Hepatocyte (in vitro differentiated cells): ENCODE results near the gene HOOK1. TPM values are rescaled to one million over a fixed set of nuclear protein-coding genes. Genes with fewer than 3 reads are reported as not detected.

Experiments used
- DNase-seq: peaks from one replicate; pipeline ENCODE4 v3.0.0-alpha.2; 2016; ENCODE audit warnings: low spot score
- H2AFZ ChIP-seq: fragments of 200-600 bp; sonication (generic); 2 replicates; pipeline ENCODE4 v1.6.0; 2016; ENCODE audit warnings: antibody characterized with exemption, mild to moderate bottlenecking
- H3K27ac ChIP-seq: fragments of 200-600 bp; sonication (generic); 2 replicates; pipeline ENCODE4 v1.5.1; 2016; ENCODE audit warnings: mild to moderate bottlenecking
- H3K27me3 ChIP-seq: fragments of 200-600 bp; sonication (generic); 2 replicates; pipeline ENCODE4 v1.6.1; 2016
- H3K36me3 ChIP-seq: fragments of 200-600 bp; sonication (generic); replicated peaks from 2 replicates; pipeline ENCODE4 v1.5.1; 2016; ENCODE audit warnings: low read depth; ENCODE audit not compliant: insufficient read depth
- H3K4me1 ChIP-seq: fragments of 200-600 bp; sonication (generic); 2 replicates; pipeline ENCODE4 v1.5.1; 2016; ENCODE audit warnings: mild to moderate bottlenecking, moderate library complexity; ENCODE audit not compliant: insufficient read depth
- H3K4me2 ChIP-seq: fragments of 200-600 bp; sonication (generic); 2 replicates; pipeline ENCODE4 v1.6.0; 2016
- H3K4me3 ChIP-seq: fragments of 200-600 bp; sonication (generic); 2 replicates; pipeline ENCODE4 v1.5.1; 2016; ENCODE audit warnings: mild to moderate bottlenecking
- H3K79me2 ChIP-seq: fragments of 200-600 bp; sonication (generic); 2 replicates; pipeline ENCODE4 v1.6.0; 2017; ENCODE audit warnings: mild to moderate bottlenecking
- H3K9me2 ChIP-seq: fragments of 200-600 bp; sonication (generic); replicated peaks from 2 replicates; pipeline ENCODE4 v1.6.0; 2017; ENCODE audit warnings: mild to moderate bottlenecking; ENCODE audit not compliant: insufficient read depth
- H3K9me3 ChIP-seq: fragments of 200-600 bp; sonication (generic); 2 replicates; pipeline ENCODE4 v1.5.1; 2016; ENCODE audit warnings: low read depth, mild to moderate bottlenecking
- H4K20me1 ChIP-seq: fragments of 200-600 bp; sonication (generic); 2 replicates; pipeline ENCODE4 v1.6.0; 2016; ENCODE audit warnings: mild to moderate bottlenecking; ENCODE audit not compliant: insufficient read depth, poor library complexity, severe bottlenecking
- EZH2 ChIP-seq: fragments of 200-600 bp; sonication (generic); IDR thresholded peaks from 2 replicates; pipeline ENCODE4 v1.6.1; 2016; ENCODE audit warnings: antibody characterized with exemption, mild to moderate bottlenecking, borderline replicate concordance
- EZH2phosphoT487 ChIP-seq: fragments of 200-600 bp; sonication (generic); IDR thresholded peaks from one replicate; pipeline ENCODE4 v1.6.1; 2018; ENCODE audit warnings: antibody characterized with exemption, mild to moderate bottlenecking, low read depth, moderate library complexity; ENCODE audit not compliant: unreplicated experiment, severe bottlenecking
- WGBS: methylation state at CpG from one replicate; pipeline ENCODE4 v1.1.6; 2016; ENCODE audit warnings: low lambda C conversion rate; ENCODE audit errors: missing lambda C conversion rate; 5-methylcytosine and 5-hydroxymethylcytosine counted together
- polyA plus RNA-seq: library from polyadenylated mRNA; unstranded; fragments of >200 nt; fragmentation: Nextera tagmentation; extraction: Ambion mirVana; gene quantifications from 2 replicates; pipeline ENCODE4 v1.2.1, GENCODE V29; 2016
- total RNA-seq: library from RNA; depleted of rRNA; stranded (reverse); fragments of >200 nt; gene quantifications from 2 replicates; pipeline ENCODE4 v1.2.3, GENCODE V29; 2014
- TF ChIP-seq, protein P1 (sequence below): fragments of 200-600 bp; sonication (generic); IDR thresholded peaks from 2 replicates; pipeline ENCODE4 v1.5.1; 2016; ENCODE audit warnings: antibody characterized with exemption, mild to moderate bottlenecking; ENCODE audit not compliant: poor library complexity

The HOOK1 gene
- total and polyA plus RNA-seq, 2 experiments from 2014 or later, result 12.8 to 36.8 TPM

GRCh38 chr1:59767119-59767518 is 47.6 kb upstream of the HOOK1 start:
- Histone ChIP-seq H3K79me2 (no peaks in the 10 kb centered on the region), H3K4me3 (no peak overlapping the region), H3K9me2 (no peaks in the 10 kb centered on the region), H3K4me1 (peaks cover 19% of the 10 kb centered on the region), H2AFZ (no peak overlapping the region), H3K4me2 (no peak overlapping the region), H4K20me1 (no peaks in the 10 kb centered on the region), H3K36me3 (no peaks in the 10 kb centered on the region), H3K9me3 (no peaks in the 10 kb centered on the region), H3K27ac (peak overlapping the region; percentile 31), H3K27me3 (no peaks in the 10 kb centered on the region)
- TF ChIP-seq, protein P1, sequence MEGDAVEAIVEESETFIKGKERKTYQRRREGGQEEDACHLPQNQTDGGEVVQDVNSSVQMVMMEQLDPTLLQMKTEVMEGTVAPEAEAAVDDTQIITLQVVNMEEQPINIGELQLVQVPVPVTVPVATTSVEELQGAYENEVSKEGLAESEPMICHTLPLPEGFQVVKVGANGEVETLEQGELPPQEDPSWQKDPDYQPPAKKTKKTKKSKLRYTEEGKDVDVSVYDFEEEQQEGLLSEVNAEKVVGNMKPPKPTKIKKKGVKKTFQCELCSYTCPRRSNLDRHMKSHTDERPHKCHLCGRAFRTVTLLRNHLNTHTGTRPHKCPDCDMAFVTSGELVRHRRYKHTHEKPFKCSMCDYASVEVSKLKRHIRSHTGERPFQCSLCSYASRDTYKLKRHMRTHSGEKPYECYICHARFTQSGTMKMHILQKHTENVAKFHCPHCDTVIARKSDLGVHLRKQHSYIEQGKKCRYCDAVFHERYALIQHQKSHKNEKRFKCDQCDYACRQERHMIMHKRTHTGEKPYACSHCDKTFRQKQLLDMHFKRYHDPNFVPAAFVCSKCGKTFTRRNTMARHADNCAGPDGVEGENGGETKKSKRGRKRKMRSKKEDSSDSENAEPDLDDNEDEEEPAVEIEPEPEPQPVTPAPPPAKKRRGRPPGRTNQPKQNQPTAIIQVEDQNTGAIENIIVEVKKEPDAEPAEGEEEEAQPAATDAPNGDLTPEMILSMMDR, result no peak
- no peak for TF ChIP-seq EZH2
- TF ChIP-seq EZH2phosphoT487, result no peak
- DNase-seq, result no peak
- WGBS, result 39% methylated on average over 2 of the region's 2 CpGs

DNA sequence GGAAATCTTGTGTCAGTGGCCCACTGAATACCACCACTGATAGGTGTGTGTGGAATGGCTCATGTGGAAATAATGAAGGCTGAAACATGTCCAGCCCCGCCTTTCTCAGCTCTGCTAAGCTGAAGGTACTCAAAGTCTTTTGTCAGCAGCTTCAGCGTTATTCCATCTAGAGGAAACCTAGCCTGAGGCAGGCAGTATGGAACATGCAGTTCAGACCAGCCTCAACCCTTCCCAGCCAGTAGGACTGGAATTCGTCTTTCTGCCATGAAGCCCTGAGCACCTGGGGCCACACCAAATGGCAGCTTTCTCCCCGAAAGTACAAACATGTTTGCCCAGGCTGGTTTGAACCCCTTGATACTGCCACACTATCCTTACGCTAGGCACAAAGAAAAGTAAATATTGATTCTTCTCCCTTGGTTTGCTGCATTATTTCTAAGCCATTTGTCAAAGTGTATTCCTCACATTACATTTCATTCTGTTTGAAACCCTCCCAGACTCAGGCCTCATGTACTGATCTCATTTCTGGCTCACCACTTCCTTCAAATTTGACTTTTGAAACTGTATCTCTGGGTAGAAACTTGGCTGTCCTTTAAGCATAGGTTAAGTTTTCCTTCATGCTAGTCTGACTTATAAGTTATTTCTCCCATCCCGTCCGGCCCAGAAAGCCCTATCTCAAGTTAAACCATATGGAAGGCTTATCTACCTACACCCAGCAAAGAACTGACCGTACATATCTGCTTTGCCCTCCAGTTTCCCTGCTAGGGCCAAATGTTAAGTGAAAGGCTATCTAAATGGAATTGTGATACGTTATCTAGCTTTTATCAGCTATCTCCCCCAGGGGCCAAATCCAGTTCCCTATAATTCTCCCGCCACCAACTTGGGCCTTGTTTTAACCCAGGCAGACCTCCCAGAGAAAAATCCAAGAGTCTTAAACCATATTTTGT is 45.7 kb upstream of the HOOK1 start:
- peak overlapping the region; percentile 30 for H3K27ac ChIP-seq
- no peaks in the 10 kb centered on the region for H3K79me2 ChIP-seq
- H2AFZ ChIP-seq, result no peak overlapping the region
- H4K20me1 ChIP-seq, result no peaks in the 10 kb centered on the region
- 63% methylated on average over 10 of the region's 10 CpGs for WGBS
- no peak overlapping the region for H3K4me2 ChIP-seq
- H3K27me3 ChIP-seq, result no peaks in the 10 kb centered on the region
- H3K4me3 ChIP-seq, result no peak overlapping the region
- no peaks in the 10 kb centered on the region for H3K9me3 ChIP-seq
- H3K36me3 ChIP-seq, result no peaks in the 10 kb centered on the region
- no peaks in the 10 kb centered on the region for H3K9me2 ChIP-seq
- no peak for DNase-seq
- peaks cover 19% of the 10 kb centered on the region for H3K4me1 ChIP-seq
- TF ChIP-seq, protein P1, result no peak
- TF ChIP-seq EZH2, result no peak
- TF ChIP-seq EZH2phosphoT487, result no peak

GRCh38 chr1:59769736-59770095 is 45.0 kb upstream of the HOOK1 start:
- DNase-seq, result no peak
- Histone ChIP-seq H3K9me2 (no peaks in the 10 kb centered on the region), H3K4me3 (no peak overlapping the region), H3K27me3 (no peaks in the 10 kb centered on the region), H3K4me2 (no peak overlapping the region), H2AFZ (no peak overlapping the region), H3K36me3 (no peaks in the 10 kb centered on the region), H4K20me1 (no peaks in the 10 kb centered on the region), H3K79me2 (no peaks in the 10 kb centered on the region), H3K4me1 (peaks cover 19% of the 10 kb centered on the region), H3K27ac (no peak overlapping the region), H3K9me3 (no peaks in the 10 kb centered on the region)
- TF ChIP-seq, protein P1, result no peak
- TF ChIP-seq EZH2phosphoT487 (no peak), EZH2 (no peak)
- WGBS, result 70% methylated on average over 4 of the region's 4 CpGs
